Limb (tissue), 2 donors: ENCODE data around the gene FGGY.

Experiments used
- DNase-seq, 2 donors: peaks; one replicate each; pipeline ENCODE4 v3.0.0-alpha.2; 2016; ENCODE audit errors: extremely low spot score in 2 of 2

FGGY gene

DNA sequence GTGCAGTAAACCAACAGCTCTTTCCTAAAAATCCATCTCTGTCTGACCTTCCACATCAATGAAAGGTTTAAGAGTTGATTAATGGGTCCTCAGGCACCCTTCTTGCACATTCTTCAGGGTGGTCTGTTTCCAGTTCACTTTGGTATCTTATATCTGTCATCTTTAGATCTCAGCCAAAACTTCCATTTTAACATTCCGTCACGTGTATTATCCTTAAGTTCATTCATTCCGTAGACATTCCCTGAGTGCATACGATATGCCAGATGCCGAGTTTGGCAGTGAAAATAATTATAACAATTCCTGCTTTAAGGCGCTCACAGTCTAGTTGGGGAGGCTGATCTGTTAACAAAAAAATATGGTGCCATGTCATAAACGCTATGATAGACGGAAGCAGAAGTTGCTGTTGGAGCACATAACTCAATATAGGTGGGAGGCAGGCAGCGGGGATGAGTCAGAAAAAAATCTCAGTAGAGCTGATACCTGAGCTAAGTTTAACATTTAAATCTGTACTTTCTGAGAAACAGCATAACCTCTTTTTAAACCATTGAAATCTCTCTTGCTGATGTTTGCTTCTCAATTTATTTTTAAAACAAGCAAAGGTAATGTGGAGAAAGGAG, 458.3 kb downstream of the FGGY start:
- DNase-seq = peak in 1 of 2 donors; percentile 63

GRCh38 chr1:59757197-59757747, 460.4 kb downstream of the FGGY start:
- DNase-seq = no peak

DNA sequence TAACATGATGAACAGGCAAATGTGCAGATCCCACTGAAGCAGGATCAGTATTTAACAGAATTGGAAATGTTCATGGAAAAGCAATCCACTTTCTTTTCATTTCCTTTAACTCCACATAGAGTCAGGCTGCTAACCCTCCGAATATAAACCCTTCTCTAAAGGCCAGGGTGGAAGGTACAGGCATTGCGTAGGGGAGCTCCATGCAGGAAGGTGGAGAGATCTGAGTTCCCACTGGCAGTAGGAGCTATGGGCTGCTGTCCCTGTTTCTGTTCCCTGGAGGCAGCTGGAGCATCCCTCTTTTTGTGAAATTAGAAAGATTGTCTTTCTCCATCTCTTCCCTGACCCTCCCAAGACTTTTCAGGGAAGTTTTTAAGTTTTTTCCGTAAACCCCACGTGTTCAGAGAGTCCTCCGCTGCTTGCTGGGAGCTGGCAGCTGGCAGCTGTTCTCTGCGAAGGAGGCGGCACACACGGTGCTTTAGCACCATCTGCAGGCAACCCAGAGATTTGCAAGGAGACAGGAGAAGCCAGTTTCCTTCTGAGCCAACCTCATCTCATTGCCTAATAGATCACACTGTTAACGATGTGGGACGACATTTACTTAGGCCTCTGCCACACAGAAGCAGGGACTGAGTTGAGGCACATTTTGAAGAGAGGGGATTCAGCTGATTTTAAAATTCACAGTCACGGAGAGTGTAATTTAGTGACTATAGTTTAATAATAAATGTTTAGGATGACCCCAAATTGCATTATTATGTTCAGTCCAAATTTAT, 462.4 kb downstream of the FGGY start:
- DNase-seq = peak; percentile 87 to 92

DNA sequence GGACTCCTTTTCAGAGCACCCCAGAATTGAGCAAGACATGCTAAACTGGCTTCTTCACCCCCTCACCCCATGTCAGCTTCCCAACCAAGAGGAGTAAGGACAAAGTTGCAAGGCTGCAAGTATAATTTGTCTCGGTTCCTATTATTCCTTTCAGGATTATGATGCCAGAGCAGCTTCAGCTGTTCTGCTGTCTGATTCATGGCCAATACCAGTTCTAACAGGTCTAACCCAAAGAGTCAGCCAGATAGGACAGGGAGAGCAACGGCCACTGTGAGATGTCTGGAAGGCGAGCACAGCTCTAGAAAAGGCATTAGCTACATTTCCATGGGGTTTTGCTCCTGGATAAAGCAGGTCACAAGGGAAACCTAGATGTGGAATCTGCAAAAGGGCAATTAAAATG, 464.5 kb downstream of the FGGY start:
- no peak for DNase-seq

DNA sequence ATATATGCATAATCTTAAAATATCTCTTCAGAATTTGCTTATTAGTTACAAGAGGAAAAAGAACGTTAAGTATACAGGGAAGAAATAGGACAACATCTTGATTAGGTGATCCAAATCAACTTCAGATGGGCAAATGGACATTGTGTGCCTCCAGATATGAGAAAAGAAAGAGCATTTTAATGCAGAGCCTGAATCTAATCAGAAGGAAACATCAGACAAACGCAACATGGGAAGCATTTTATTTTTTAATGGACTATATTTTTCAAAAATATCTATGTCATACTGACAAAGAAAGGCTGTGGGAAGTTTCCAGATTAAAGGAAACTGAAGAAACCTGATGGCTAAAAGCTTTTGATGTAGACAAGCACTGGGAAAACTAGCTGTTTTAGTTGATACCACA, 466.5 kb downstream of the FGGY start:
- no peak for DNase-seq

- DNase-seq = no peak
Observed at GRCh38 chr1:59765011-59765730, 468.3 kb downstream of the FGGY start.

DNA sequence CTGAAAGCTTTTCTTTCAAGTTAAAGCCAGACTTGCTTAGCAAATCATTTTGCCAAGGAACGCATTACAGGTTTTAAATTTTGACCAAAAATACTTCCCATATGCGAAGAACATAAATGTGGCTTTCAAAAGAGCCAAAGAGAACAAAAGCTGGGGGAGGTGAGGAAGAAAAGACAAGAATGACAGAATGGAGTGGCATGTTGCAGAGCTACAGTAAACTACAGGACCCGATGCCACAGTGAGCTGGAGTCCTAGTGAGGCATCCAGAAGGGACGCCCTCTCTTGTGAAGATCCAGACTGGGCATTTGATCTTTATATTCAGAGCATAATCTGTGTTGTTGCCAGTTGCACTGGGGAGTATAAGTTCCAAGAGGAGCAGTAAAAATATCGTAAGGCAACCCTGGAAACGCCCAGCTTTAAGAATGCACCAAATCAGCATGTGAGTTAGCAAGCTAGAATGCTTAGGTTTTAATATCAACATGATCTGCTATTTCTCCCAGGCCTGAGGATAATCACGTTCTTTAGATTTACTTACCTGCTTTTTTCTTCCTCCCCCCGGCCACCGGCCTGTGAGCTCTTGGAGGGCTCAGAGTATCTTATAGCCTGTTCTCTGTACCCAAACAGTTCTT, 469.4 kb downstream of the FGGY start:
- no peak for DNase-seq

DNA sequence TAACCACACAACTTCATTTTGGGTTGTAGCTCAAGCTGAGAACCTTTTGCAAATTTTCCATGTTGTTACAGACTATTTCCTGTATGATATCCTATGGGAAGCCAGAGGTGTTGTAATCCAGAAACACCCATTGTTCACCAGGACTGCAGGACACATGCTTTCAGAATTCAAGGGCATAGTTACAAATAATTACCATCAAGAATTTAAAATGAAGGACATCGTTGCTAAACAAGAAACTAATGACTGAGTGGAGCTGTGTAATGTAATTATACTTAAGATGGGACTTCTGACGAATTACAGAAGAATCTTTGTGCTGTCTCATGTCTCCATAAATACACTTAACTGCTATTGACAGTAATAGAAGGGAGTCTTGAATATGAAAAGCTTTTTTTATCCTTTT, 470.2 kb downstream of the FGGY start:
- DNase-seq = no peak

DNA sequence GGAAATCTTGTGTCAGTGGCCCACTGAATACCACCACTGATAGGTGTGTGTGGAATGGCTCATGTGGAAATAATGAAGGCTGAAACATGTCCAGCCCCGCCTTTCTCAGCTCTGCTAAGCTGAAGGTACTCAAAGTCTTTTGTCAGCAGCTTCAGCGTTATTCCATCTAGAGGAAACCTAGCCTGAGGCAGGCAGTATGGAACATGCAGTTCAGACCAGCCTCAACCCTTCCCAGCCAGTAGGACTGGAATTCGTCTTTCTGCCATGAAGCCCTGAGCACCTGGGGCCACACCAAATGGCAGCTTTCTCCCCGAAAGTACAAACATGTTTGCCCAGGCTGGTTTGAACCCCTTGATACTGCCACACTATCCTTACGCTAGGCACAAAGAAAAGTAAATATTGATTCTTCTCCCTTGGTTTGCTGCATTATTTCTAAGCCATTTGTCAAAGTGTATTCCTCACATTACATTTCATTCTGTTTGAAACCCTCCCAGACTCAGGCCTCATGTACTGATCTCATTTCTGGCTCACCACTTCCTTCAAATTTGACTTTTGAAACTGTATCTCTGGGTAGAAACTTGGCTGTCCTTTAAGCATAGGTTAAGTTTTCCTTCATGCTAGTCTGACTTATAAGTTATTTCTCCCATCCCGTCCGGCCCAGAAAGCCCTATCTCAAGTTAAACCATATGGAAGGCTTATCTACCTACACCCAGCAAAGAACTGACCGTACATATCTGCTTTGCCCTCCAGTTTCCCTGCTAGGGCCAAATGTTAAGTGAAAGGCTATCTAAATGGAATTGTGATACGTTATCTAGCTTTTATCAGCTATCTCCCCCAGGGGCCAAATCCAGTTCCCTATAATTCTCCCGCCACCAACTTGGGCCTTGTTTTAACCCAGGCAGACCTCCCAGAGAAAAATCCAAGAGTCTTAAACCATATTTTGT, 472.2 kb downstream of the FGGY start:
- no peak for DNase-seq

GRCh38 chr1:59769736-59770095, 472.8 kb downstream of the FGGY start:
- no peak for DNase-seq

GRCh38 chr1:59771361-59771760, 474.5 kb downstream of the FGGY start:
- DNase-seq = no peak

GRCh38 chr1:59775480-59775879, 478.6 kb downstream of the FGGY start:
- no peak for DNase-seq

- no peak for DNase-seq
Observed at GRCh38 chr1:59776960-59777852, 480.3 kb downstream of the FGGY start.

DNA sequence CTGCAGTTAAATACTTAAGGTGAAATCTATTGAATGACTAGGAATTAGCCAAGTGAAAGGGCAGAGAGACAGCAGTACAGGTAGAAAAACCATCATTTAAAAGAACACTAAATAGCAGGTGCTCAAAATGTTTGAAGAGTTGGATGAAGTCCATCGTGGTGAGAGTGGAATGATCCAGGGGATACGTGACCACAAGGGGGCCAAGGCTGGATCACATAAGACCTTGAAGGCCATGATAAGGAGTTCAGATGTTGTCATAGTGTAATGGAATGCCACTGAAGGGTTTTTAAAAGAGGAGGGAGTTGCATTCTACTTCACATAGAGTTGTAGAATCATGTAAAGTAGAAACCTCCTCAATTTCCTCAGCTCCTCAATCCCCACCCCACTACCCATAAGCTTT, 483.1 kb downstream of the FGGY start:
- DNase-seq = no peak

GRCh38 chr1:59788825-59789224, 491.9 kb downstream of the FGGY start:
- DNase-seq = peak in 1 of 2 donors; percentile 20

- no peak for DNase-seq
Observed at GRCh38 chr1:59798600-59798999, 501.7 kb downstream of the FGGY start.

- no peak for DNase-seq
Observed at GRCh38 chr1:59803458-59804038, 506.7 kb downstream of the FGGY start.

DNA sequence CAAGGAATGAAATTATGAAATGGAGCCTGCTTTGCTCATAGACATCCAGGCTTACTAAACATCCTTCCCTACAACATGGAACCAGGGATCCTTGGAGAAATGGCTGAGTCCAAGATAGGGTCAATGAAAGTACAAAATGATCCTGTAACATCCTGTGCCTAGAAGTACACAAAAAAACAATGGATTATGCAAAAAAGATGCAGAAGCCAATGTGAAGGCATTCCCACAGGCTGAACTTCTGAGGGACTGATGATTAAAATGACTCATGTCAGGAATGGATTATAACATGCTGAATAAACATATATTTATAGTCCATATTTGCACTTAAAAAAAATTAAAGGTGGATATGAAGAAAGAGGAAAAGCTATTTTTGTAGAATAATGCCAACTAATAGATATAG, 507.4 kb downstream of the FGGY start:
- no peak for DNase-seq

DNA sequence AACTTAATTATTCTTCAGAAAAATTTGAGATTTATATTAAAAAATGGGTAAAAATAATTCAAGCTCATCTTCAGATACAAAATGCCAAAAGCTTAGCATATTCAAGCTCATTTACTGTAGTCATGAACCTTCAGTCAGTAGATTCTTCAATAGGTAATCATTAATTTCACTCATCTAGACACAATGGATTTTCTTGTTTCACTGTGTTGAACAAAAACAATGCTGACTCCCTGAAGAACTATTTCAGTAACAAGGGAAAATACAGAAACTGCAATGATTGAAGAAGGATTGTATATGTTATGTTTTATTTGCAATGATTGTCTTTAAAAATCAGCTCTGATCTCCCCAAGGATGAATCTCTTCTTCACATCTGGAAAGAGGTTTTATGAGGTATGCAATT, 508.7 kb downstream of the FGGY start:
- DNase-seq = no peak
